Activated naive CD8-positive, alpha-beta T cell treated with anti-CD3 and anti-CD28 coated beads, Interleukin-2, amount 10 ng/mL, durations not matched to agents 7 days and 5 days (primary cell): ENCODE data around the gene NCF4. TPM values are rescaled to one million over a fixed set of nuclear protein-coding genes. Genes with fewer than 3 reads are reported as not detected.
A peak's percentile ranks its signal among the peaks of the same experiment; 100 is the strongest.

Source experiments
- ATAC-seq: fragments of 150-1000 bp; cut with Tn5 transposase; one replicate; pipeline ENCODE4 v1.10.0; 2021; ENCODE audit warnings: low read depth, moderate library complexity
- POLR2A ChIA-PET: fragments of 350-600 bp; sonication (Branson Sonifier 250); formaldehyde crosslinking; loops from one replicate; lab custom pipeline; 2021; ENCODE audit warnings: antibody characterized with exemption; lab: Charles Lee
- DNase-seq: peaks from one replicate; pipeline ENCODE4 v3.0.0; 2021
- H3K27ac Mint-ChIP-seq: one replicate; pipeline ENCODE4 v1.8.0; 2022; ENCODE audit warnings: mild to moderate bottlenecking, mixed read lengths
- H3K27me3 Mint-ChIP-seq: one replicate; pipeline ENCODE4 v1.8.0; 2022; ENCODE audit warnings: mild to moderate bottlenecking, moderate library complexity, mixed read lengths
- H3K36me3 Mint-ChIP-seq: one replicate; pipeline ENCODE4 v1.8.0; 2021; ENCODE audit warnings: mild to moderate bottlenecking, mixed read lengths
- H3K4me1 Mint-ChIP-seq: one replicate; pipeline ENCODE4 v1.8.0; 2021; ENCODE audit warnings: mixed read lengths
- H3K4me3 Mint-ChIP-seq: one replicate; pipeline ENCODE4 v1.8.0; 2022; ENCODE audit warnings: mild to moderate bottlenecking, moderate library complexity, mixed read lengths
- H3K9me3 Mint-ChIP-seq: one replicate; pipeline ENCODE4 v1.8.0; 2021; ENCODE audit warnings: mixed read lengths
- total RNA-seq, 2 experiments: library from RNA; stranded (reverse); gene quantifications; one replicate each; pipeline ENCODE4 v1.2.3, GENCODE V29; 2021

The NCF4 gene
- total RNA-seq, 2 experiments from 2014 or later = 31.0 to 35.3 TPM

- POLR2A ChIA-PET = no interaction called here
Measured at GRCh38 chr22:36850056-36850455, 10.8 kb upstream of the NCF4 start.

GRCh38 chr22:36850682-36851081, 10.1 kb upstream of the NCF4 start:
- no peak for ATAC-seq
- H3K9me3 Mint-ChIP-seq = no peaks in the 10 kb centered on the region
- peaks cover 12% of the 10 kb centered on the region for H3K4me1 Mint-ChIP-seq
- no peaks in the 10 kb centered on the region for H3K36me3 Mint-ChIP-seq
- no peak overlapping the region for H3K27ac Mint-ChIP-seq
- no peak for DNase-seq
- H3K27me3 Mint-ChIP-seq = peaks cover 14% of the 10 kb centered on the region
- H3K4me3 Mint-ChIP-seq = no peak overlapping the region
- POLR2A ChIA-PET = no interaction called here

More at GRCh38 chr22:36850056-36850455, 10.8 kb upstream of the NCF4 start:
- H3K4me1 Mint-ChIP-seq = peaks cover 10% of the 10 kb centered on the region
- no peak for ATAC-seq
- peaks cover 20% of the 10 kb centered on the region for H3K27me3 Mint-ChIP-seq
- H3K4me3 Mint-ChIP-seq = no peak overlapping the region
- no peak for DNase-seq
- no peaks in the 10 kb centered on the region for H3K36me3 Mint-ChIP-seq
- no peak overlapping the region for H3K27ac Mint-ChIP-seq
- no peaks in the 10 kb centered on the region for H3K9me3 Mint-ChIP-seq

- H3K27me3 Mint-ChIP-seq = peaks cover 6% of the 10 kb centered on the region
- no peak overlapping the region for H3K4me3 Mint-ChIP-seq
- DNase-seq (no peak), ATAC-seq (no peak)
- peaks cover 17% of the 10 kb centered on the region for H3K4me1 Mint-ChIP-seq
- no peaks in the 10 kb centered on the region for H3K36me3 Mint-ChIP-seq
- H3K27ac Mint-ChIP-seq = peak overlapping the region; percentile 19
- POLR2A ChIA-PET = interaction anchor here (1.6 kb wide), 1 partner anchor 70 kb away, joined by 10 read pairs; no protein-coding TSS in a partner anchor
- no peaks in the 10 kb centered on the region for H3K9me3 Mint-ChIP-seq
Measured at GRCh38 chr22:36852056-36852973, 8.5 kb upstream of the NCF4 start.

- Mint-ChIP-seq H3K27ac (peak overlapping the region; percentile 88), H3K36me3 (no peaks in the 10 kb centered on the region), H3K27me3 (peaks cover 6% of the 10 kb centered on the region), H3K4me1 (peaks cover 19% of the 10 kb centered on the region), H3K4me3 (peak overlapping the region; percentile 68), H3K9me3 (no peaks in the 10 kb centered on the region)
- DNase-seq (peak; percentile 96), ATAC-seq (peak; percentile 76)
- POLR2A ChIA-PET = interaction anchor here (1.0 to 1.6 kb wide), 4 partner anchors 69 to 78 kb away, joined by 3 to 10 read pairs (median 3); partner anchors contain the start of gene IFT27
Measured at GRCh38 chr22:36853407-36854099, 7.3 kb upstream of the NCF4 start.

GRCh38 chr22:36855478-36855877, 5.3 kb upstream of the NCF4 start:
- ATAC-seq (no peak), DNase-seq (no peak)
- peaks cover 35% of the 10 kb centered on the region for H3K4me1 Mint-ChIP-seq
- POLR2A ChIA-PET = interaction anchor here (0.8 kb wide), 1 partner anchor 344 kb away, joined by 3 read pairs; no protein-coding TSS in a partner anchor
- no peaks in the 10 kb centered on the region for H3K9me3 Mint-ChIP-seq
- no peak overlapping the region for H3K4me3 Mint-ChIP-seq
- no peaks in the 10 kb centered on the region for H3K36me3 Mint-ChIP-seq
- peaks cover 2% of the 10 kb centered on the region for H3K27me3 Mint-ChIP-seq
- no peak overlapping the region for H3K27ac Mint-ChIP-seq

GRCh38 chr22:36856121-36856791, 4.5 kb upstream of the NCF4 start:
- POLR2A ChIA-PET = interaction anchor here (0.7 to 1.3 kb wide), 4 partner anchors 74 to 343 kb away, joined by 3 to 8 read pairs (median 6); partner anchors contain the start of gene IFT27
- peak; percentile 46 for ATAC-seq
- Mint-ChIP-seq H3K9me3 (no peaks in the 10 kb centered on the region), H3K36me3 (no peaks in the 10 kb centered on the region), H3K27ac (peak overlapping the region; percentile 67), H3K4me1 (peaks cover 39% of the 10 kb centered on the region), H3K4me3 (peak overlapping the region; percentile 66), H3K27me3 (no peaks in the 10 kb centered on the region)
- peak; percentile 99 for DNase-seq

- no peak for DNase-seq
- no peak overlapping the region for H3K27ac Mint-ChIP-seq
- H3K4me3 Mint-ChIP-seq = no peak overlapping the region
- peaks cover 45% of the 10 kb centered on the region for H3K4me1 Mint-ChIP-seq
- no peaks in the 10 kb centered on the region for H3K36me3 Mint-ChIP-seq
- no peak for ATAC-seq
- POLR2A ChIA-PET = interaction anchor here (0.6 to 1.5 kb wide), 4 partner anchors 63 to 81 kb away, joined by 3 to 8 read pairs (median 6); partner anchors contain the start of gene IFT27
- no peaks in the 10 kb centered on the region for H3K9me3 Mint-ChIP-seq
- H3K27me3 Mint-ChIP-seq = no peaks in the 10 kb centered on the region
Measured at GRCh38 chr22:36856792-36857135, 4.0 kb upstream of the NCF4 start.

GRCh38 chr22:36858156-36858555, 2.6 kb upstream of the NCF4 start:
- no peak overlapping the region for H3K27ac Mint-ChIP-seq
- ATAC-seq (no peak), DNase-seq (no peak)
- no peak overlapping the region for H3K4me3 Mint-ChIP-seq
- no peaks in the 10 kb centered on the region for H3K27me3 Mint-ChIP-seq
- H3K4me1 Mint-ChIP-seq = peaks cover 50% of the 10 kb centered on the region
- H3K36me3 Mint-ChIP-seq = no peaks in the 10 kb centered on the region
- POLR2A ChIA-PET = interaction anchor here (1.5 kb wide), 1 partner anchor 76 kb away, joined by 4 read pairs; no protein-coding TSS in a partner anchor
- H3K9me3 Mint-ChIP-seq = no peaks in the 10 kb centered on the region

- POLR2A ChIA-PET = interaction anchor here (1.4 kb wide), 1 partner anchor 95 kb away, joined by 4 read pairs; no protein-coding TSS in a partner anchor
- H3K27ac Mint-ChIP-seq = peak overlapping the region; percentile 49
- H3K4me1 Mint-ChIP-seq = peaks cover 48% of the 10 kb centered on the region
- H3K27me3 Mint-ChIP-seq = no peaks in the 10 kb centered on the region
- H3K36me3 Mint-ChIP-seq = peaks cover under 1% of the 10 kb centered on the region
- H3K4me3 Mint-ChIP-seq = no peak overlapping the region
- no peak for DNase-seq
- ATAC-seq = no peak
- no peaks in the 10 kb centered on the region for H3K9me3 Mint-ChIP-seq
Measured at GRCh38 chr22:36858966-36859365, 1.8 kb upstream of the NCF4 start.

- POLR2A ChIA-PET = interaction anchor here (1.0 to 2.7 kb wide), 6 partner anchors 78 to 382 kb away, joined by 3 to 17 read pairs (median 6); partner anchors contain the start of gene IFT27
- Mint-ChIP-seq H3K9me3 (no peaks in the 10 kb centered on the region), H3K27me3 (no peaks in the 10 kb centered on the region), H3K36me3 (peaks cover 11% of the 10 kb centered on the region), H3K27ac (peak overlapping the region; percentile 94), H3K4me1 (peaks cover 52% of the 10 kb centered on the region), H3K4me3 (peak overlapping the region; percentile 75)
- ATAC-seq (no peak), DNase-seq (no peak)
Measured at GRCh38 chr22:36860017-36860416, 789 bp upstream of the NCF4 start.

- peaks cover 15% of the 10 kb centered on the region for H3K36me3 Mint-ChIP-seq
- POLR2A ChIA-PET = interaction anchor here (0.6 to 2.7 kb wide), 10 partner anchors 10 to 382 kb away, joined by 3 to 17 read pairs (median 6); partner anchors contain the start of gene IFT27
- DNase-seq (no peak), ATAC-seq (no peak)
- H3K4me3 Mint-ChIP-seq = peak overlapping the region; percentile 75
- H3K27ac Mint-ChIP-seq = peak overlapping the region; percentile 94
- H3K9me3 Mint-ChIP-seq = no peaks in the 10 kb centered on the region
- H3K4me1 Mint-ChIP-seq = peaks cover 56% of the 10 kb centered on the region
- H3K27me3 Mint-ChIP-seq = no peaks in the 10 kb centered on the region
Measured at GRCh38 chr22:36860438-36860820, 377 bp upstream of the NCF4 start.
